Lower leg skin (tissue), 3 donors: ENCODE data around the gene SERPINA6.

ENCODE experiments used
- POLR2A ChIP-seq, 2 donors: fragments of 450-650 bp; IDR thresholded peaks; one replicate each; pipeline ENCODE4 v1.6.1; 2016 to 2017; ENCODE audit warnings: antibody characterized with exemption in 2 of 2, mild to moderate bottlenecking in 1 of 2, moderate library complexity in 1 of 2
- TF ChIP-seq, protein P1 (sequence below), 3 donors: fragments of 450-650 bp; IDR thresholded peaks; one replicate each; pipeline ENCODE4 v1.5.1; 2016; ENCODE audit warnings: antibody characterized with exemption in 3 of 3, mild to moderate bottlenecking in 3 of 3, moderate library complexity in 2 of 3

DNA sequence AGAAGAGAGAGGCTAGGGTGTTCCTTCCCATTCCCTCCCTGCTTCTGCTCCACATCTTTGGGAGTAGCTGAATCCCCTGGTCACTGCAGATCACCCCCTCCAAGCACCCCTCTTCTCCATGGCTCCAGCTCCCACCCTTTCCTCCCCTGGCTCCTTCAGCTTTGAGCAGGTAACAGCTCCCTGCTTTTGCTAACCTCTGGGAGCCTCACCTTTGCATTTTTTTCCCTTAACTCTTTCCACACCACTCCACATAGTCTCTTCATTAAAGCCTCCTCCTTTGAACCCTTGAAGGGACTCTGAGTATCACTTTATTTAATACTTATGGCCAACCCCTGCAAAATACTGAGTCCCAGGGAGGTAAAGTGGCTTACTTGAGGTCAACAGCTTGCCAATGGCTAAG lies 25.7 kb upstream of the SERPINA6 start:
- TF ChIP-seq, protein P1, sequence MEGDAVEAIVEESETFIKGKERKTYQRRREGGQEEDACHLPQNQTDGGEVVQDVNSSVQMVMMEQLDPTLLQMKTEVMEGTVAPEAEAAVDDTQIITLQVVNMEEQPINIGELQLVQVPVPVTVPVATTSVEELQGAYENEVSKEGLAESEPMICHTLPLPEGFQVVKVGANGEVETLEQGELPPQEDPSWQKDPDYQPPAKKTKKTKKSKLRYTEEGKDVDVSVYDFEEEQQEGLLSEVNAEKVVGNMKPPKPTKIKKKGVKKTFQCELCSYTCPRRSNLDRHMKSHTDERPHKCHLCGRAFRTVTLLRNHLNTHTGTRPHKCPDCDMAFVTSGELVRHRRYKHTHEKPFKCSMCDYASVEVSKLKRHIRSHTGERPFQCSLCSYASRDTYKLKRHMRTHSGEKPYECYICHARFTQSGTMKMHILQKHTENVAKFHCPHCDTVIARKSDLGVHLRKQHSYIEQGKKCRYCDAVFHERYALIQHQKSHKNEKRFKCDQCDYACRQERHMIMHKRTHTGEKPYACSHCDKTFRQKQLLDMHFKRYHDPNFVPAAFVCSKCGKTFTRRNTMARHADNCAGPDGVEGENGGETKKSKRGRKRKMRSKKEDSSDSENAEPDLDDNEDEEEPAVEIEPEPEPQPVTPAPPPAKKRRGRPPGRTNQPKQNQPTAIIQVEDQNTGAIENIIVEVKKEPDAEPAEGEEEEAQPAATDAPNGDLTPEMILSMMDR (IDR thresholded peaks at IDR 0.05) = no peak
- no peak for TF ChIP-seq POLR2A (IDR thresholded peaks at IDR 0.05)
